Lung (tissue), 12 donors: Measurements from ENCODE around the gene YPEL4. TPM values are rescaled to one million over a fixed set of nuclear protein-coding genes. Genes with fewer than 3 reads are reported as not detected.

Source experiments
- ATAC-seq: fragments of 200-7000 bp; cut with Tn5 transposase; one replicate; pipeline ENCODE4 v1.9.1; 2020; ENCODE audit warnings: moderate number of reproducible peaks; ENCODE audit not compliant: insufficient read depth, low FRiP score
- DNase-seq, 3 donors: peaks; one replicate each; pipeline ENCODE4 v3.0.0-alpha.2; 2013 to 2017
- H3K27ac ChIP-seq, 2 donors: one replicate each; pipeline ENCODE4 v1.5.1; 2013; ENCODE audit warnings: mild to moderate bottlenecking in 2 of 2, moderate library complexity in 2 of 2, control low read depth in 1 of 2, inconsistent platforms in 1 of 2, low read depth in 1 of 2, low read length in 1 of 2
- H3K27me3 ChIP-seq, 3 donors: one replicate each; pipeline ENCODE4 v1.5.1; 2013; ENCODE audit warnings: low read length in 2 of 3; ENCODE audit not compliant: control insufficient read depth in 3 of 3, insufficient read depth in 3 of 3
- H3K36me3 ChIP-seq, 4 donors: one replicate each; pipeline ENCODE4 v1.5.1; 2013; ENCODE audit warnings: low read length in 4 of 4, mild to moderate bottlenecking in 1 of 4, moderate library complexity in 1 of 4; ENCODE audit not compliant: control insufficient read depth in 4 of 4, insufficient read depth in 4 of 4
- H3K4me1 ChIP-seq, 5 donors: one replicate each; pipeline ENCODE4 v1.5.1; 2013; ENCODE audit warnings: low read length in 5 of 5, mild to moderate bottlenecking in 2 of 5, moderate library complexity in 1 of 5; ENCODE audit not compliant: control insufficient read depth in 5 of 5, insufficient read depth in 5 of 5
- H3K4me3 ChIP-seq: one replicate; pipeline ENCODE4 v1.5.1; 2013; ENCODE audit warnings: mild to moderate bottlenecking, control low read depth, moderate library complexity
- H3K9ac ChIP-seq, 2 donors: one replicate each; pipeline ENCODE4 v1.5.1; 2013; ENCODE audit warnings: low read length in 2 of 2, control low read depth in 1 of 2; ENCODE audit not compliant: insufficient read depth in 1 of 2
- H3K9me3 ChIP-seq, 4 donors: one replicate each; pipeline ENCODE4 v1.5.1; 2013; ENCODE audit warnings: low read length in 3 of 4, mild to moderate bottlenecking in 1 of 4, moderate library complexity in 1 of 4; ENCODE audit not compliant: control insufficient read depth in 4 of 4, insufficient read depth in 3 of 4
- CTCF ChIP-seq: IDR thresholded peaks from 2 replicates; pipeline ENCODE4 v1.5.1; 2012; ENCODE audit warnings: mild to moderate bottlenecking; ENCODE audit errors: control extremely low read depth, extremely low read depth
- WGBS, 2 donors: extraction: QIAGEN DNeasy Blood & Tissue Kit; methylation state at CpG; one replicate each; pipeline ENCODE4 v1.1.7; 2013; 5-methylcytosine and 5-hydroxymethylcytosine counted together
- polyA plus RNA-seq, 2 donors: library from polyadenylated mRNA; stranded (reverse); fragments of 200-250 nt; gene quantifications; one replicate each; pipeline ENCODE4 v1.2.1, GENCODE V29; 2013
- total RNA-seq, 2 donors: library from RNA; depleted of rRNA in 1 of 2; stranded (reverse); fragments of >200 nt in 1 of 2; gene quantifications; one replicate each; pipeline ENCODE4 v1.2.1, GENCODE V29; 2014 to 2021
- donor health status: control.
- donor health status: control.
- donor health status: Bipolar disorder and iron deficiency.
- donor health status: healthy.
- donor health status: DM: yes; HTN: yes; CAD: no.

YPEL4 gene
- total and polyA plus RNA-seq, 4 donors = 0.71 to 3.1 (median 1.4) TPM

- Histone ChIP-seq H3K9ac (no peak overlapping the region), H3K36me3 (peaks cover 18 to 30% (median 27%) of the 10 kb centered on the region in 4 donors), H3K4me1 (peaks cover 0 to 23% (median under 1%) of the 10 kb centered on the region in 5 donors), H3K4me3 (no peak overlapping the region), H3K27me3 (no peaks in the 10 kb centered on the region), H3K9me3 (no peaks in the 10 kb centered on the region), H3K27ac (no peak overlapping the region)
- DNase-seq = no peak
- ATAC-seq = no peak
- WGBS, 2 donors = 93 to 97% methylated on average over 2 of the region's 2 CpGs
- no peak for TF ChIP-seq CTCF
Observed at GRCh38 chr11:57680552-57680874, 30.8 kb upstream of the YPEL4 start.

- Histone ChIP-seq H3K36me3 (peaks cover 20 to 32% (median 30%) of the 10 kb centered on the region in 4 donors), H3K4me1 (peaks cover 0 to 27% (median 5%) of the 10 kb centered on the region in 5 donors), H3K27me3 (no peaks in the 10 kb centered on the region), H3K4me3 (no peak overlapping the region), H3K27ac (no peak overlapping the region), H3K9ac (no peak overlapping the region), H3K9me3 (no peaks in the 10 kb centered on the region)
- DNase-seq = no peak
- no peak for TF ChIP-seq CTCF
- WGBS, 2 donors = 95 to 96% methylated on average over 4 of the region's 4 CpGs
- ATAC-seq = no peak
Observed at GRCh38 chr11:57679396-57679795, 29.7 kb upstream of the YPEL4 start.

- H3K27ac ChIP-seq = no peak overlapping the region
- peaks cover 20 to 41% (median 28%) of the 10 kb centered on the region in 4 donors for H3K36me3 ChIP-seq
- ATAC-seq (no peak), DNase-seq (peak in 2 of 3 donors; percentile 10 to 32)
- TF ChIP-seq CTCF = no peak
- no peaks in the 10 kb centered on the region for H3K27me3 ChIP-seq
- no peaks in the 10 kb centered on the region for H3K9me3 ChIP-seq
- 80 to 91% methylated on average over 3 of the region's 3 CpGs for WGBS, 2 donors
- H3K9ac ChIP-seq = no peak overlapping the region
- H3K4me3 ChIP-seq = no peak overlapping the region
- H3K4me1 ChIP-seq = peaks cover 0 to 29% (median 7%) of the 10 kb centered on the region in 5 donors
Observed at GRCh38 chr11:57675176-57675941, 25.6 kb upstream of the YPEL4 start.

- no peak for DNase-seq
- Histone ChIP-seq H3K9ac (no peak overlapping the region), H3K27ac (no peak overlapping the region), H3K27me3 (no peaks in the 10 kb centered on the region), H3K4me1 (peaks cover under 1 to 19% (median 8%) of the 10 kb centered on the region in 5 donors), H3K9me3 (no peaks in the 10 kb centered on the region), H3K36me3 (peaks cover 15 to 41% (median 23%) of the 10 kb centered on the region in 4 donors), H3K4me3 (no peak overlapping the region)
- TF ChIP-seq CTCF = no peak
- no peak for ATAC-seq
Observed at GRCh38 chr11:57674251-57674650, 24.5 kb upstream of the YPEL4 start.
